ENCODE data around the gene RIN1. TPM values are rescaled to one million over a fixed set of nuclear protein-coding genes. Genes with fewer than 3 reads are reported as not detected.

Gene RIN1
- total RNA-seq, 1 experiment from 2014 or later: 58.0 TPM

DNA sequence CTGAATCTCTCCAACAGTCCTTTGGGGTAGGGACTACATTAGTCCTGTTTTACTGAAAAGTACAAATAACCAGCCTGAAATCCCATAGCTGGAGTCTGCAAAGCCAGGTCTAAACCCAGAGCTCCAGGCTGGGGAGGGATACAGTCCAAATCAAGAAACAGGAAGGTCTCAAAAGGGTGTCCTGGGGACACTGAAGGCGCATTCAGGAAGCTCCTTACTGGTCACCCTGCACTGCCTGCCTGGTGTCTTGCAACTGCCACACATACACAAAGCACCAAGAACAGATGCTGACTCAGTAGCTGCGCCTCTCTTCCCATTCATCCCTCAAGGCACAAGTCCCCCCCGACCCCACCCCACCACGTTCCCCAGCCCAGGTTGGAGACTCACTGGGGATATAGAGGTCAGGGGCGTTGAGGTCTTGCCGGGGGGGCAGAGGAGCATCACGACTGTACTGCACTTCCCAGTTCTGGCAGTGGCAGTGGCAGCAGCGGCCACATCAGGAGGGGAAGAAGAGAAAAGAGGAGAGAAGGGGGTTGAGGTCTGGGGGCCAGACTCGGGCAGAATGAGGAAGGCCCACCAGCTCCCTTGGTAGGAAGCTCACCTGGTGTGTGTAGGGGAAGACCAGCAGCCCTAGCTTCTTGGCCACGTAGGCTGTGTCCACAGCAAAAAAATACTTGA is 48.9 kb downstream of the RIN1 start:
- H3K27me3 ChIP-seq (replicated peaks): peaks cover 19% of the 10 kb centered on the region
- no peak for DNase-seq (ENCODE audit: low read depth in 1 of 2, low spot score in 2 of 2)
- 0 out of 2 replicates have a peak, but pooled peaks cover 2% of the 10 kb centered on the region for H3K9me3 ChIP-seq (replicated peaks)
- H3K4me3 ChIP-seq: peak overlapping the region; percentile 77; the same call in 1 of the 2 replicates
- H3K36me3 ChIP-seq: peaks cover 53% of the 10 kb centered on the region
- peaks cover 33% of the 10 kb centered on the region for H3K4me1 ChIP-seq (replicated peaks)
- no peak overlapping the region for H3K27ac ChIP-seq

DNA sequence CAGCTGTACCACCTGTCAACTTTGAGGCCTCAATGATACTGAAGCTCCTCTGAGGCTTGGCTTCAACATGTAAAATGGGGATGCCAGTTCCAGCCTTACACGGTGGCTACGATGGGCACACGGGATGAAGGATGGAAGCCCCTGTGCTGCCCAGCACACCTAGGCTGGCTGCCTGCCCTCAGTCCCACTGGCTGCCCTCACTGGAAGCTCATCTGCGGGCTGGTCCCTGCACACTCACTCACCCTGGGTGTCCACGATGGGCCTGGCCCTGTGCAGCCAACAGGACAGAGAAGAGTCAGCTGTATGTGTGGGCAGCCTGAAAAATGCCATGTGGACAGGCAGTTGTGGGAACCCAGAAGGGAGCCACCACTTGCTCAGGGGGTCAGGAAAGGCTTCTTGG is 49.5 kb downstream of the RIN1 start:
- H3K36me3 ChIP-seq: peaks cover 53% of the 10 kb centered on the region
- H3K4me1 ChIP-seq (replicated peaks): peaks cover 26% of the 10 kb centered on the region
- H3K9me3 ChIP-seq (replicated peaks): 0 out of 2 replicates have a peak, but pooled peaks cover 2% of the 10 kb centered on the region
- H3K27me3 ChIP-seq (replicated peaks): peaks cover 12% of the 10 kb centered on the region
- H3K27ac ChIP-seq: no peak overlapping the region
- no peak overlapping the region for H3K4me3 ChIP-seq
- no peak for DNase-seq (ENCODE audit: low read depth in 1 of 2, low spot score in 2 of 2)

DNA sequence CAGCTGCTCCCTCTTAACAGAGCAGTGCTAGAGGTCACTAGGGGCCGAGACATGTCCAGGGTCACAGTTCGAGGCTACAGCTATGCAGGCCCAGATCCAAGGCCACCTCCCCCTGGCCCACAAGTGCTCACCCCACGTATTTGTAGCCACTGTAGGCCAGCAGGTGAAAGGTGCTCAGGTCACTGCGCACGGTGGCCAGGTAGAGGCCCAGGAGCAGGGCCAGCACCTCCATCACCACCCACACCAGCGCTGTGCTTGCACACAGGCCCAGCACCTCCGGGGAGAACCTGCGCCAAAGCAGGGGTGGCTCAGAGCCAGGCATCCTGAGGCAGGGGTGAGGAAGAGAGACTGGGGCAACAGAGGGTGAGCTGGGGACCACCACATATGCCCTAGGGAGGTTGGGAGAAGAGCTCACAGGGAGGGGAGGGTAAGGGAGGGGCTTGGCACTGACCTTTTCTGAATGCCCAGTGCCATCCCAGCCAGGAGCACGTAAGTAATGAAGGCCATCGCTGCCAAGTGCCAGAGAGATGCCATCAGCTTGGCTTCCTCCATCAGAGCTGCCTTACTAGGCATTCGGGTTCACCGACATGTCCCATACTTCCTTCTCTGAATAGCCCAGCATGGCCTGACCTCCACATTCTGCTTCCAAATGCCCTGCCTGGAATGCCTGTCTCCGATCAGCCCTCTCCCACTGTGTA is 50.8 kb downstream of the RIN1 start:
- Histone ChIP-seq H3K27me3 (replicated peaks) (peaks cover under 1% of the 10 kb centered on the region), H3K36me3 (peaks cover 53% of the 10 kb centered on the region), H3K27ac (no peak overlapping the region), H3K4me3 (no peak overlapping the region), H3K9me3 (replicated peaks) (no peaks in the 10 kb centered on the region), H3K4me1 (replicated peaks) (peaks cover 37% of the 10 kb centered on the region)
- DNase-seq (ENCODE audit: low read depth in 1 of 2, low spot score in 2 of 2): no peak

GRCh38 chr11:66284526-66285078 is 51.6 kb downstream of the RIN1 start:
- H3K4me1 ChIP-seq (replicated peaks): peaks cover 32% of the 10 kb centered on the region
- no peak for DNase-seq (ENCODE audit: low read depth in 1 of 2, low spot score in 2 of 2)
- H3K27ac ChIP-seq: no peak overlapping the region
- peaks cover 59% of the 10 kb centered on the region for H3K36me3 ChIP-seq
- no peaks in the 10 kb centered on the region for H3K27me3 ChIP-seq (replicated peaks)
- H3K4me3 ChIP-seq: no peak overlapping the region
- H3K9me3 ChIP-seq (replicated peaks): no peaks in the 10 kb centered on the region

DNA sequence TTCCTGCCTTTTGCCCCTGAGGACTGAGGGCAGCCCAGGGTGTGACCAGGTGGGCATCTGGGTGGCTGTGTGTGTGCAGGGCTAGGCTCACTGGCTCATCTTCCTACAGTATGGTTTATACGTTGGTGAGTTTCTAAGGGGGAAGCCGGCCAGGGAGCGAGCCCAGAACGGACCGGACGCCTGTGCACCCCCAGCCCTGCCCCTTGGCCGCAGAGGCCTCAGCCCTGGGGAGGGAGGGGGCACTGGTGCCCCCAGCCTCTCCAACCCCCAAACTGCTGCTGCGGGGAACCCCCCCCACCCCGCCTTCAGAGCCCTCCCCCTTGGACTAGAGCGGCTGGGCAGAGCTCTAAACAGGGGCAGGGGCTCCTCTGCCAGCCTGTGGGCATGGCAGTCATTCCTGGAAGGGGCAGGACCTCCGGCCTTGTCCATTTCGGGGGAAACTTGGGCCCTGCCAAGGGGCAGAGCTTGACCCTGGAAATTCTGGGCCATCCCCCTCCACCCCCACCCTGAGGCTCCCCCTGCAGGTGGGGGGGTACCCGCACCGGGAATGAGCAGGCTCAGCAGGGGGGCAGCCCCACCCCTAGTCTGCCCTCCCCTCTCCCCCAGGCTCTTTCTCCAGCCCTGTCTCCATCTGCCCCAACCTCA is 52.7 kb downstream of the RIN1 start:
- H3K27me3 ChIP-seq (replicated peaks): no peaks in the 10 kb centered on the region
- peaks cover 56% of the 10 kb centered on the region for H3K36me3 ChIP-seq
- no peak overlapping the region for H3K27ac ChIP-seq
- peaks cover 29% of the 10 kb centered on the region for H3K4me1 ChIP-seq (replicated peaks)
- H3K4me3 ChIP-seq: no peak overlapping the region
- no peaks in the 10 kb centered on the region for H3K9me3 ChIP-seq (replicated peaks)
- DNase-seq (ENCODE audit: low read depth in 1 of 2, low spot score in 2 of 2): no peak

DNA sequence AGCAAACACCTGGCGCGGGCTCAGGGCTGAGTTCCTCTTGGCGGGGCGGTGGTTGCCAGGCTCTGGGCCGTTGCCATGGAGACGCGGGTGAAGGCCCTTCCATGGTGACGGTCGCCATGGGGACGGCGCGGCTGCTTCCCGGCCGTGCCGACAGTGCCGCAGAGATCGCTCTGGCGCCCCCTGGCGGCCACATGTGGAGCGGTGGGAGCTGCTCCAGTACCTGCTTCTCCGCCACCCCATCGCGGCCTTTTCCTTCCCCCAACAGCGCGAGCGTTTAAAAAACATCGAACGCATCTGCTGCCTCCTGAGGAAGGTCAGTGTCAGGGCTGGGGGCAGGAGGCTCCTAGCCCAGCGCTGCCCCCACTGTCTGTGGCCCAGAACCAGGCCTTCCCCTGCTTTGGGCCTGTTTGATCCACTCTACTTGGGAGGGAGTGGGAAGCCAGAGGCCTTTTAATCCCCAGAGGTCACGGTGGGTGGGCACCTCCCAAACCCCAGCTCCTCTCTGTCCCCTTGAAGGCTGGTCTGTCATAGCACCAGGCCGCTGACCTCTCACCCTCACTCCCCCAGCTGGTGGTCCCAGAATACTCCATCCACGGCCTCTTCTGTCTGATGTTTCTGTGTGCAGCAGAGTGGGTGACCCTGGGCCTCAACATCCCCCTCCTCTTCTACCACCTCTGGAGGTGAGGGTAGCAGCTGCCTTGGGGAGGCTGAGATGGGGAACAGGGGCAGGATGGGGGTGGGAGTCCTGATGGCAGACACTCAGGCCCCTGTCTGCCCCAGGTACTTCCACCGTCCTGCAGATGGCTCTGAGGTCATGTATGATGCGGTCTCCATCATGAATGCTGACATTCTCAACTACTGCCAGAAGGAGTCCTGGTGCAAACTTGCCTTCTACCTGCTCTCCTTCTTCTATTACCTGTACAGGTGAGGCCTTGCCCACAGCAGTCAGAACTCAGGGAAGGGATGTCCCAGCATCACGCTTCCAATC is 53.5 kb downstream of the RIN1 start:
- DNase-seq (ENCODE audit: low read depth in 1 of 2, low spot score in 2 of 2): peak; percentile 92 to 100
- H3K4me1 ChIP-seq (replicated peaks): peaks cover 27% of the 10 kb centered on the region
- no peak overlapping the region for H3K27ac ChIP-seq
- H3K36me3 ChIP-seq: peaks cover 50% of the 10 kb centered on the region
- no peaks in the 10 kb centered on the region for H3K27me3 ChIP-seq (replicated peaks)
- no peak overlapping the region for H3K4me3 ChIP-seq
- no peaks in the 10 kb centered on the region for H3K9me3 ChIP-seq (replicated peaks)

Other genes starting within 250 kb of the RIN1 start
- 54.1 and 92.6 TPM in 2 replicates for gene KLC2, start 78.7 kb downstream of the RIN1 start, total RNA-seq (2014; rRNA removed; shearing (Covaris generic))
- gene RAB1B, start 67.8 kb downstream of the RIN1 start, total RNA-seq (2014; rRNA removed; shearing (Covaris generic)): 290 and 334 TPM in 2 replicates
- gene CNIH2, start 58.3 kb downstream of the RIN1 start, total RNA-seq (2014; rRNA removed; shearing (Covaris generic)): 2.8 and 6.2 TPM in 2 replicates
- gene YIF1A, start 47.3 kb downstream of the RIN1 start, total RNA-seq (2014; rRNA removed; shearing (Covaris generic)): 162 and 245 TPM in 2 replicates
- 0.60 and 0.61 TPM in 2 replicates for gene TMEM151A, start 44.5 kb downstream of the RIN1 start, total RNA-seq (2014; rRNA removed; shearing (Covaris generic))
- 576 and 629 TPM in 2 replicates for gene CD248, start 19.4 kb downstream of the RIN1 start, total RNA-seq (2014; rRNA removed; shearing (Covaris generic))
- gene BRMS1, start 8.7 kb upstream of the RIN1 start, total RNA-seq (2014; rRNA removed; shearing (Covaris generic)): 170 and 189 TPM in 2 replicates
- 44.1 and 46.5 TPM in 2 replicates for gene B4GAT1, start 11.2 kb upstream of the RIN1 start, total RNA-seq (2014; rRNA removed; shearing (Covaris generic))
- not detected in 2 replicates for gene SLC29A2, start 35.3 kb upstream of the RIN1 start, total RNA-seq (2014; rRNA removed; shearing (Covaris generic))
- 1.3 and 2.2 TPM in 2 replicates for gene NPAS4, start 84.6 kb upstream of the RIN1 start, total RNA-seq (2014; rRNA removed; shearing (Covaris generic))
- gene MRPL11, start 102.4 kb upstream of the RIN1 start, total RNA-seq (2014; rRNA removed; shearing (Covaris generic)): 186 and 201 TPM in 2 replicates
- 7.0 and 11.1 TPM in 2 replicates for gene PELI3, start 130.5 kb upstream of the RIN1 start, total RNA-seq (2014; rRNA removed; shearing (Covaris generic))
- gene DPP3, start 144.0 kb upstream of the RIN1 start, total RNA-seq (2014; rRNA removed; shearing (Covaris generic)): 140 and 146 TPM in 2 replicates
- gene BBS1, start 174.2 kb upstream of the RIN1 start, total RNA-seq (2014; rRNA removed; shearing (Covaris generic)): 28.7 and 38.8 TPM in 2 replicates
- gene ZDHHC24, start 209.6 kb upstream of the RIN1 start, total RNA-seq (2014; rRNA removed; shearing (Covaris generic)): 17.9 and 18.3 TPM in 2 replicates
- not detected in 2 replicates for gene ACTN3, start 210.5 kb upstream of the RIN1 start, total RNA-seq (2014; rRNA removed; shearing (Covaris generic))
- 4.9 and 5.6 TPM in 2 replicates for gene CTSF, start 232.2 kb upstream of the RIN1 start, total RNA-seq (2014; rRNA removed; shearing (Covaris generic))

All from SJSA1 (cell line).